ENCODE data around the gene CNTNAP2. TPM values are rescaled to one million over a fixed set of nuclear protein-coding genes. Genes with fewer than 3 reads are reported as not detected.

The CNTNAP2 gene
- total RNA-seq, 2 experiments from 2014 or later = not detected

- no peak overlapping the region for H3K27ac Mint-ChIP-seq
- no peak overlapping the region for H3K4me3 Mint-ChIP-seq
- Histone ChIP-seq H3K4me1 (ENCODE audit: insufficient read depth, low read length) (no peaks in the 10 kb centered on the region), H3K9me3 (ENCODE audit: control insufficient read depth in 1 of 2, insufficient read depth in 1 of 2, low read length in 2 of 2) (no peaks in the 10 kb centered on the region), H3K27ac (ENCODE audit: low read depth in 1 of 2, low read length in 2 of 2) (no peak overlapping the region), H3K27me3 (ENCODE audit: control insufficient read depth in 1 of 2, insufficient read depth in 2 of 2, low read length in 2 of 2) (no peaks in the 10 kb centered on the region), H3K36me3 (ENCODE audit: insufficient read depth, low read length) (no peaks in the 10 kb centered on the region), H3K4me3 (ENCODE audit: low read length) (no peak overlapping the region)
- POLR2A ChIA-PET = no interaction called here
- no peaks in the 10 kb centered on the region for H3K4me1 Mint-ChIP-seq (ENCODE audit: low read depth)
- ATAC-seq (ENCODE audit: poor library complexity) (no peak), DNase-seq (no peak)
- H3K27me3 Mint-ChIP-seq = no peaks in the 10 kb centered on the region
- CTCF ChIA-PET = no interaction called here
- no peak for TF ChIP-seq CTCF (IDR thresholded peaks at IDR 0.05)
- H3K36me3 Mint-ChIP-seq (ENCODE audit: low read depth) = no peaks in the 10 kb centered on the region
- no peaks in the 10 kb centered on the region for H3K9me3 Mint-ChIP-seq
- intact Hi-C loops (cut with DNase I, micrococcal nuclease) = no loop called here
Measured at GRCh38 chr7:147578196-147578595, 1461.6 kb downstream of the CNTNAP2 start.

GRCh38 chr7:147579148-147579547 is 1462.5 kb downstream of the CNTNAP2 start:
- H3K36me3 Mint-ChIP-seq (ENCODE audit: low read depth) = no peaks in the 10 kb centered on the region

GRCh38 chr7:147584771-147585193 is 1468.2 kb downstream of the CNTNAP2 start:
- ChIA-PET CTCF (no interaction called here), POLR2A (no interaction called here)
- Mint-ChIP-seq H3K9me3 (no peaks in the 10 kb centered on the region), H3K4me1 (ENCODE audit: low read depth) (no peaks in the 10 kb centered on the region), H3K27me3 (no peaks in the 10 kb centered on the region), H3K27ac (no peak overlapping the region), H3K4me3 (no peak overlapping the region), H3K36me3 (ENCODE audit: low read depth) (no peaks in the 10 kb centered on the region)
- no peak for TF ChIP-seq CTCF (IDR thresholded peaks at IDR 0.05)
- no peaks in the 10 kb centered on the region for H3K4me1 ChIP-seq (ENCODE audit: insufficient read depth, low read length)
- DNase-seq (no peak), ATAC-seq (ENCODE audit: poor library complexity) (no peak)
- no peaks in the 10 kb centered on the region for H3K36me3 ChIP-seq (ENCODE audit: insufficient read depth, low read length)
- H3K27me3 ChIP-seq (ENCODE audit: control insufficient read depth in 1 of 2, insufficient read depth in 2 of 2, low read length in 2 of 2) = no peaks in the 10 kb centered on the region
- no peak overlapping the region for H3K4me3 ChIP-seq (ENCODE audit: low read length)
- H3K27ac ChIP-seq (ENCODE audit: low read depth in 1 of 2, low read length in 2 of 2) = no peak overlapping the region
- H3K9me3 ChIP-seq (ENCODE audit: control insufficient read depth in 1 of 2, insufficient read depth in 1 of 2, low read length in 2 of 2) = no peaks in the 10 kb centered on the region
- intact Hi-C loops (cut with DNase I, micrococcal nuclease) = no loop called here

More at GRCh38 chr7:147579148-147579547, 1462.5 kb downstream of the CNTNAP2 start:
- no peak for ATAC-seq (ENCODE audit: poor library complexity)
- H3K27ac ChIP-seq (ENCODE audit: low read depth in 1 of 2, low read length in 2 of 2) = no peak overlapping the region
- H3K4me1 ChIP-seq (ENCODE audit: insufficient read depth, low read length) = no peaks in the 10 kb centered on the region
- H3K36me3 ChIP-seq (ENCODE audit: insufficient read depth, low read length) = no peaks in the 10 kb centered on the region
- no peak for TF ChIP-seq CTCF (IDR thresholded peaks at IDR 0.05)
- Mint-ChIP-seq H3K9me3 (no peaks in the 10 kb centered on the region), H3K27me3 (no peaks in the 10 kb centered on the region), H3K4me1 (ENCODE audit: low read depth) (no peaks in the 10 kb centered on the region), H3K27ac (no peak overlapping the region), H3K4me3 (no peak overlapping the region)
- no peak for DNase-seq
- no peaks in the 10 kb centered on the region for H3K9me3 ChIP-seq (ENCODE audit: control insufficient read depth in 1 of 2, insufficient read depth in 1 of 2, low read length in 2 of 2)
- ChIA-PET CTCF (no interaction called here), POLR2A (no interaction called here)
- no peak overlapping the region for H3K4me3 ChIP-seq (ENCODE audit: low read length)
- no peaks in the 10 kb centered on the region for H3K27me3 ChIP-seq (ENCODE audit: control insufficient read depth in 1 of 2, insufficient read depth in 2 of 2, low read length in 2 of 2)
- intact Hi-C loops (cut with DNase I, micrococcal nuclease) = no loop called here

All from CD4-positive, alpha-beta T cell (primary cell).